Testis (tissue), 5 donors: Measurements from ENCODE around the gene GAGE13. TPM values are rescaled to one million over a fixed set of nuclear protein-coding genes. Genes with fewer than 3 reads are reported as not detected.
A peak's percentile ranks its signal among the peaks of the same experiment; 100 is the strongest.
"Not testable (repeated sequence)": the region's sequence is repeated elsewhere in the genome, so short reads cannot be mapped to it uniquely, and the experiment has no call there.

Experiments
- DNase-seq: peaks from one replicate; pipeline ENCODE4 v3.0.0-alpha.2; 2019
- H3K27ac ChIP-seq, 2 donors: fragments of 200-600 bp; sonication (generic); one replicate each; pipeline ENCODE4 v1.5.1; 2019
- H3K27me3 ChIP-seq: fragments of 200-600 bp; sonication (generic); one replicate; pipeline ENCODE4 v1.5.1; 2019
- H3K36me3 ChIP-seq: fragments of 200-600 bp; sonication (generic); one replicate; pipeline ENCODE4 v1.5.1; 2017; ENCODE audit warnings: low read depth; ENCODE audit errors: missing control alignments
- H3K4me1 ChIP-seq: fragments of 200-600 bp; sonication (generic); one replicate; pipeline ENCODE4 v1.5.1; 2019
- H3K4me3 ChIP-seq, 2 donors: fragments of 200-600 bp; sonication (generic); one replicate each; pipeline ENCODE4 v1.5.1; 2017 to 2019
- H3K9me3 ChIP-seq: fragments of 200-600 bp; sonication (generic); one replicate; pipeline ENCODE4 v1.5.1; 2017
- CTCF ChIP-seq, 3 experiments: fragments of 450-650 bp in 2 of 3; fragments of 200-600 bp in 1 of 3; sonication (generic) in 1 of 3; IDR thresholded peaks; one replicate each; pipeline ENCODE4 v1.5.1; 2016 to 2019; ENCODE audit warnings: antibody characterized with exemption in 3 of 3, mild to moderate bottlenecking in 2 of 3, moderate library complexity in 1 of 3
- POLR2A ChIP-seq: fragments of 450-650 bp; IDR thresholded peaks from one replicate; pipeline ENCODE4 v1.6.1; 2017; ENCODE audit warnings: antibody characterized with exemption, mild to moderate bottlenecking, moderate library complexity
- WGBS, 2 donors: methylation state at CpG; one replicate each; pipeline ENCODE4 v1.1.5; 2018; 5-methylcytosine and 5-hydroxymethylcytosine counted together
- intact Hi-C: fragments of 100-400 bp; cut with DNase I; formaldehyde crosslinking; loops from one replicate; pipeline ENCODE4 v1.15.1; 2023; ENCODE audit warnings: low total_unique reads
- long read RNA-seq, 2 donors: transcript quantifications; one replicate each; lab custom pipeline, GENCODE V29; 2026
- polyA plus RNA-seq: library from polyadenylated mRNA; stranded (reverse); fragments of 350-450 nt; fragmentation: Illumina TruSeq; extraction: RNeasy Lipid Tissue Mini Kit (QIAGEN cat#74804); gene quantifications from one replicate; pipeline ENCODE4 v1.2.3, GENCODE V29; 2014; ENCODE audit warnings: low read depth, low replicate concordance; ENCODE audit not compliant: insufficient read depth
- total RNA-seq, 2 donors: library from RNA; depleted of rRNA; stranded (reverse); fragments of >200 nt; gene quantifications; one replicate each; pipeline ENCODE4 v1.2.3, GENCODE V29; 2016

Gene GAGE13, protein sequence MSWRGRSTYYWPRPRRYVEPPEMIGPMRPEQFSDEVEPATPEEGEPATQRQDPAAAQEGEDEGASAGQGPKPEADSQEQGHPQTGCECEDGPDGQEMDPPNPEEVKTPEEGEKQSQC
- total RNA-seq (1 to 10 TPM; 2.0 to 5.1 TPM), polyA plus RNA-seq (15.5 TPM)
- long read RNA-seq, donor 1, transcript GAGE13-201 (5 exons, 530 nt): major isoform, 6 of 6 reads
- long read RNA-seq, donor 1, partial matches to known transcripts: 0 of 6 reads
- long read RNA-seq, donor 1, other reads (novel, unspliced or antisense): 0 of 6 reads
- long read RNA-seq, donor 2, partial matches to known transcripts: 5 of 6 reads
- long read RNA-seq, donor 2, other reads (novel, unspliced or antisense): 0 of 6 reads

DNA sequence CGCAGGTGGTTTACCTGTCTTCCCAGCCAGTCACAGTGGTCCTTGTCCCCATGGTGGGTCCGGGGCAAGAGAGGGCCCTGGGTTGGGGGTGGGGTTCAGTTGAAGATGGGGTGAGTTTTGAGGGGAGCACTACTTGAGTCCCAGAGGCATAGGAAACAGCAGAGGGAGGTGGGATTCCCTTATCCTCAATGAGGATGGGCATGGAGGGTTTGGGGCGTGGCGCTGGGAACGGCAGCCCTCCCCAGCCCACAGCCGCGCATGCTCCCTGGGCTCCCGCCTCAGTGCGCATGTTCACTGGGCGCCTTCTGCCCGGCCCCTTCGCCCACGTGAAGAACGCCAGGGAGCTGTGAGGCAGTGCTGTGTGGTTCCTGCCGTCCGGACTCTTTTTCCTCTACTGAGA, at the start of gene GAGE13:
TSS of gene GAGE13 (plus strand) at position 301 of the 400 bp plus-strand sequence. CDS start 1,156 bp downstream, outside the sequence.
- DNase-seq, H3K27ac ChIP-seq, H3K4me3 ChIP-seq, H3K9me3 ChIP-seq, intact Hi-C loops, H3K36me3 ChIP-seq, H3K27me3 ChIP-seq, H3K4me1 ChIP-seq: not testable (repeated sequence)
- WGBS, 2 donors: no CpG with 5 or more reads among the region's 16 CpGs

DNA sequence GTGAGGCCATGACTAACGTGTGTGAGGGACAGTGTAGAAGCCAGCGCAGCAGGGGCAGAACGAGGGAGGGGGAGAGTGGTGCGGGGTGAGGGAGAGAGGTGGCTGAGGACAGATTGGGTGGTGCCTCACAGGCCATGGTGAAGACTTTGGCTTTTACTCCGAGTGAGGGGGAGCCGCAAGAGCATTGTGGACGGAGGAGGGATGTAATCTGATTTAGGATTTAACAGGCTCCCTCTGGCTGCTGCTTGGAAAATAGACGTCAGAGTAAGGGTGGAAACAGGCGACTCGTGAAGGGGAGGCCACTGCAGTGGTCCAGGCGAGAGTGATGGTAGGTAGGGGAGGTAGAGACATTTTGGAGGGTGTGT, 48.8 kb upstream of the GAGE13 start:
- WGBS, 2 donors: 19 to 51% methylated on average over 11 of the region's 11 CpGs
- H3K27me3 ChIP-seq: no peaks in the 10 kb centered on the region
- H3K4me1 ChIP-seq: no peaks in the 10 kb centered on the region
- peak; percentile 38 for DNase-seq
- H3K36me3 ChIP-seq: no peaks in the 10 kb centered on the region
- TF ChIP-seq POLR2A: no peak
- TF ChIP-seq CTCF (IDR thresholded peaks at IDR 0.05): peak in 1 of 3 experiments; percentile 9
- no peaks in the 10 kb centered on the region for H3K9me3 ChIP-seq
- no peak overlapping the region for H3K4me3 ChIP-seq
- intact Hi-C loops: no loop called here
- H3K27ac ChIP-seq: no peak overlapping the region

DNA sequence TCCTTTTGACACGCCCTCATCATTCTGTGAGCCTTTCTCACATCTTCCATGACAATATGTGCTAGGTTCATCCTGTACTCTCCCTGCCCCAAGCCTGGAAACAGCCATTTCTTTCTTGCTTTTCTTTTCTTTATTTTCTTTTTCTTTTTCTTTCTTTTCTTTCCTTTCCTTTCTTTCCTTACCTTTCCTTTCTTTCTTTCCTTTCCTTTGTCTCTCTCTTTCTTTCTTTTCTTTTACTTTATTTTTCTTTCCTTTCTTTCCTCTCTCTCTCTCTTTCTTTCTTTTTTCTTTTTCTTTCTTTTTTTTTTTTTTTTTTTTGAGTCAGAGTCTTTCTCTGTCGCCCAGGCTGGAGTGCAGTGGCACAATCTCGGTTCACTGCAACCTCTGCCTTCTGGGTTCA, 47.2 kb upstream of the GAGE13 start:
- no peak for TF ChIP-seq CTCF (IDR thresholded peaks at IDR 0.05)
- TF ChIP-seq POLR2A: no peak
- H3K27ac ChIP-seq: no peak overlapping the region
- intact Hi-C loops: no loop called here
- WGBS, 2 donors: 86 to 97% methylated on average over 3 of the region's 3 CpGs
- H3K9me3 ChIP-seq: no peaks in the 10 kb centered on the region
- DNase-seq: no peak
- H3K36me3 ChIP-seq: no peaks in the 10 kb centered on the region
- H3K4me1 ChIP-seq: no peaks in the 10 kb centered on the region
- H3K27me3 ChIP-seq: no peaks in the 10 kb centered on the region
- H3K4me3 ChIP-seq: no peak overlapping the region

DNA sequence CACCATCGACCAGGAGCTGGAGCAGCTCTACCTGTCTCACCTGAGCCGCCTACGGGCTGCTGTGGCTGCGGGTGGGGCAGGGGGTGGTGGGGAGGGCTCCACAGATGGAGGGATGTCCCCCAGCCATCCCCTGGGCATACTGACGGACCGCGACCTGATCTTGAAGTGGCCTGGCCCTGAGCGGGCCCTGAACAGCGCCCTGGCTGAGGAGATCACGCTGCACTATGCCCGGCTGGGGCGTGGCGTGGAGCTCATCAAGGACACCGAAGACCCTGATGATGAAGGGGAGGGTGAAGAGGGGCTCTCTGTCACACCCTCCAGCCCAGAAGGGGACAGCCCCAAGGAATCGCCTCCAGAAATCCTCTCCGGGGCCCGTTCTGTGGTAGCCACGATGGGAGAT, 45.2 kb upstream of the GAGE13 start:
- 97% methylated on average over 8 of the region's 18 CpGs; no CpG with 5 or more reads in 1 of the 2 donors for WGBS, 2 donors
- no peaks in the 10 kb centered on the region for H3K4me1 ChIP-seq
- H3K36me3 ChIP-seq: no peaks in the 10 kb centered on the region
- H3K4me3 ChIP-seq: no peak overlapping the region
- H3K27me3 ChIP-seq: no peaks in the 10 kb centered on the region
- DNase-seq: no peak
- intact Hi-C loops: no loop called here
- H3K9me3 ChIP-seq: no peaks in the 10 kb centered on the region
- H3K27ac ChIP-seq: no peak overlapping the region
- no peak for TF ChIP-seq POLR2A
- no peak for TF ChIP-seq CTCF (IDR thresholded peaks at IDR 0.05)

DNA sequence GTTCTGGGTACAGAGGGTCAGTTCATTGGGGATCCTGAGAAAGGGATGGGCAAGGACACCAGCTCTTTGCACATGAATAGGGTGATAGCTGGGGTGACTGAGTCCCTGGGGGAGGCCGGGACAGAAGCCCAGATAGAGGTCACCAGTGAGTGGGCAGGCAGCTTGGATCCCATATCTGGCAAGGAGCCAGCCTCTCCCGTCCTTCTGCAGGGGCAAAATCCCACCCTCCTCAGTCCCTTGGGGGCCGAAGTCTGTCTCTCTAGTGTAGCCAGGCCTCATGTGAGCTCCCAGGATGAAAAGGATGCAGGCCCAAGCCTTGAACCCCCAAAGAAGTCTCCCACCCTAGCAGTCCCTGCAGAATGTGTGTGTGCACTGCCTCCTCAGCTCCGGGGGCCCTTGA, 44.8 kb upstream of the GAGE13 start:
- TF ChIP-seq POLR2A (no peak), CTCF (IDR thresholded peaks at IDR 0.05) (no peak)
- Histone ChIP-seq H3K36me3 (no peaks in the 10 kb centered on the region), H3K9me3 (no peaks in the 10 kb centered on the region), H3K27me3 (no peaks in the 10 kb centered on the region), H3K4me3 (no peak overlapping the region), H3K4me1 (no peaks in the 10 kb centered on the region), H3K27ac (no peak overlapping the region)
- WGBS, 2 donors: 71% methylated on average over 4 of the region's 4 CpGs; no CpG with 5 or more reads in 1 of the 2 donors
- DNase-seq: no peak
- intact Hi-C loops: no loop called here
